Endodermal cell (in vitro differentiated cells): ENCODE results near the gene IGSF22. TPM values are rescaled to one million over a fixed set of nuclear protein-coding genes. Genes with fewer than 3 reads are reported as not detected.

Experiments used
- DNase-seq: peaks from one replicate; pipeline ENCODE4 v3.0.0-alpha.2; 2017
- H3K27ac ChIP-seq: 2 replicates; pipeline ENCODE4 v1.5.1; 2013; ENCODE audit warnings: mild to moderate bottlenecking, low read depth, low read length, moderate library complexity
- H3K27me3 ChIP-seq: 2 replicates; pipeline ENCODE4 v1.6.1; 2013; ENCODE audit warnings: mild to moderate bottlenecking, low read length, moderate library complexity; ENCODE audit not compliant: insufficient read depth, control insufficient read depth, poor library complexity, severe bottlenecking
- H3K36me3 ChIP-seq: 2 replicates; pipeline ENCODE4 v1.7.0; 2013; ENCODE audit warnings: mild to moderate bottlenecking, low read length, moderate library complexity; ENCODE audit not compliant: control insufficient read depth, insufficient read depth
- H3K4me1 ChIP-seq: one replicate; pipeline ENCODE4 v1.7.0; 2013; ENCODE audit warnings: low read length; ENCODE audit not compliant: control insufficient read depth, insufficient read depth
- H3K4me3 ChIP-seq: 2 replicates; pipeline ENCODE4 v1.5.1; 2013; ENCODE audit warnings: mild to moderate bottlenecking, low read length, moderate library complexity
- H3K9ac ChIP-seq: 2 replicates; pipeline ENCODE4 v1.6.1; 2013; ENCODE audit warnings: mild to moderate bottlenecking, low read length, moderate library complexity; ENCODE audit not compliant: poor library complexity, severe bottlenecking; ENCODE audit errors: extremely low read depth
- H3K9me3 ChIP-seq: 2 replicates; pipeline ENCODE4 v1.6.1; 2013; ENCODE audit warnings: mild to moderate bottlenecking, low read length, moderate library complexity; ENCODE audit not compliant: control insufficient read depth
- H3K27ac Mint-ChIP-seq: 2 replicates; pipeline ENCODE4 v1.8.0; 2020; ENCODE audit warnings: mixed read lengths
- H3K27me3 Mint-ChIP-seq: 2 replicates; pipeline ENCODE4 v1.8.0; 2021; ENCODE audit warnings: mild to moderate bottlenecking, mixed read lengths; ENCODE audit not compliant: insufficient read depth
- H3K36me3 Mint-ChIP-seq: 2 replicates; pipeline ENCODE4 v1.8.0; 2020; ENCODE audit warnings: low read depth, mixed read lengths
- H3K4me1 Mint-ChIP-seq: 2 replicates; pipeline ENCODE4 v1.8.0; 2020; ENCODE audit warnings: mixed read lengths
- H3K4me3 Mint-ChIP-seq: 2 replicates; pipeline ENCODE4 v1.8.0; 2020; ENCODE audit warnings: mild to moderate bottlenecking, moderate library complexity, mixed read lengths
- H3K9me3 Mint-ChIP-seq: 2 replicates; pipeline ENCODE4 v1.8.0; 2020; ENCODE audit warnings: mild to moderate bottlenecking, mixed read lengths
- CTCF ChIP-seq: fragments of 200-600 bp; sonication (generic); conservative IDR thresholded peaks from 2 replicates; pipeline ENCODE4 v1.5.0; 2021; ENCODE audit warnings: antibody characterized with exemption, mild to moderate bottlenecking
- WGBS, 2 experiments: methylation state at CpG; one replicate each; pipeline versions ENCODE4 v1.1.5 to v1.1.7; 2013; ENCODE audit warnings: missing lambda C conversion rate in 2 of 2, mixed read lengths in 1 of 2; ENCODE audit not compliant: insufficient coverage in 1 of 2, insufficient read length in 1 of 2; 5-methylcytosine and 5-hydroxymethylcytosine counted together
- total RNA-seq, 2 donors: library from RNA; stranded (reverse); fragmentation: NEBNext Ultra II Directional in 1 of 2; extraction: Animal tissue kit (Norgen Biotek cat#: 25700) in 1 of 2; gene quantifications; 2 replicates in 1 of 2; 3 replicates in 1 of 2; pipeline ENCODE4 v1.2.1, GENCODE V29; 2021

The IGSF22 gene
- total RNA-seq, 2 donors from 2014 or later = 0.22 to 1.6 TPM

- no peak for DNase-seq
- Histone ChIP-seq H3K4me1 (no peaks in the 10 kb centered on the region), H3K27me3 (no peaks in the 10 kb centered on the region), H3K36me3 (no peaks in the 10 kb centered on the region), H3K27ac (no peak overlapping the region), H3K4me3 (no peak overlapping the region), H3K9me3 (no peaks in the 10 kb centered on the region), H3K9ac (no peak overlapping the region)
- TF ChIP-seq CTCF = no peak
- 87 to 89% methylated on average over 8 to 11 of the region's 11 CpGs for WGBS, 2 experiments
- Mint-ChIP-seq H3K27me3 (no peaks in the 10 kb centered on the region), H3K4me1 (no peaks in the 10 kb centered on the region), H3K36me3 (no peaks in the 10 kb centered on the region), H3K9me3 (no peaks in the 10 kb centered on the region), H3K27ac (no peak overlapping the region), H3K4me3 (no peak overlapping the region)
These were observed 35.8 kb upstream of the IGSF22 start for GRCh38 chr11:18761741-18762140.

- no peak for TF ChIP-seq CTCF
- no peak overlapping the region for H3K9ac ChIP-seq
- Mint-ChIP-seq H3K9me3 (no peaks in the 10 kb centered on the region), H3K4me3 (no peak overlapping the region), H3K27ac (no peak overlapping the region), H3K27me3 (no peaks in the 10 kb centered on the region), H3K4me1 (no peaks in the 10 kb centered on the region), H3K36me3 (no peaks in the 10 kb centered on the region)
- DNase-seq = no peak
- H3K27ac ChIP-seq = no peak overlapping the region
- no peaks in the 10 kb centered on the region for H3K4me1 ChIP-seq
- H3K36me3 ChIP-seq = no peaks in the 10 kb centered on the region
- no peaks in the 10 kb centered on the region for H3K27me3 ChIP-seq
- no peak overlapping the region for H3K4me3 ChIP-seq
- 89 to 90% methylated on average over 1 to 3 of the region's 3 CpGs for WGBS, 2 experiments
- no peaks in the 10 kb centered on the region for H3K9me3 ChIP-seq
These were observed 35.2 kb upstream of the IGSF22 start for GRCh38 chr11:18761144-18761543.

- no peaks in the 10 kb centered on the region for H3K9me3 Mint-ChIP-seq
- no peaks in the 10 kb centered on the region for H3K36me3 Mint-ChIP-seq
- H3K27ac ChIP-seq = no peak overlapping the region
- 86 to 94% methylated on average over 2 to 3 of the region's 3 CpGs for WGBS, 2 experiments
- H3K4me1 Mint-ChIP-seq = no peaks in the 10 kb centered on the region
- H3K9me3 ChIP-seq = no peaks in the 10 kb centered on the region
- no peak overlapping the region for H3K4me3 ChIP-seq
- no peak for TF ChIP-seq CTCF
- no peaks in the 10 kb centered on the region for H3K4me1 ChIP-seq
- H3K36me3 ChIP-seq = no peaks in the 10 kb centered on the region
- H3K27me3 Mint-ChIP-seq = no peaks in the 10 kb centered on the region
- H3K4me3 Mint-ChIP-seq = no peak overlapping the region
- H3K9ac ChIP-seq = no peak overlapping the region
- no peak for DNase-seq
- H3K27ac Mint-ChIP-seq = no peak overlapping the region
- H3K27me3 ChIP-seq = no peaks in the 10 kb centered on the region
These were observed 31.8 kb upstream of the IGSF22 start for GRCh38 chr11:18757811-18758210.
